Activated CD4-positive, alpha-beta T cell treated with anti-CD3 and anti-CD28 coated beads, Interleukin-2, amount 50 U/mL, for 4 hours (primary cell): ENCODE results near the gene ACTN2.
"Not testable (repeated sequence)": the region's sequence is repeated elsewhere in the genome, so short reads cannot be mapped to it uniquely, and the experiment has no call there.

Experiments
- DNase-seq, 2 experiments: peaks; one replicate each; pipeline ENCODE4 v3.0.0-alpha.2; 2020

The ACTN2 gene

DNA sequence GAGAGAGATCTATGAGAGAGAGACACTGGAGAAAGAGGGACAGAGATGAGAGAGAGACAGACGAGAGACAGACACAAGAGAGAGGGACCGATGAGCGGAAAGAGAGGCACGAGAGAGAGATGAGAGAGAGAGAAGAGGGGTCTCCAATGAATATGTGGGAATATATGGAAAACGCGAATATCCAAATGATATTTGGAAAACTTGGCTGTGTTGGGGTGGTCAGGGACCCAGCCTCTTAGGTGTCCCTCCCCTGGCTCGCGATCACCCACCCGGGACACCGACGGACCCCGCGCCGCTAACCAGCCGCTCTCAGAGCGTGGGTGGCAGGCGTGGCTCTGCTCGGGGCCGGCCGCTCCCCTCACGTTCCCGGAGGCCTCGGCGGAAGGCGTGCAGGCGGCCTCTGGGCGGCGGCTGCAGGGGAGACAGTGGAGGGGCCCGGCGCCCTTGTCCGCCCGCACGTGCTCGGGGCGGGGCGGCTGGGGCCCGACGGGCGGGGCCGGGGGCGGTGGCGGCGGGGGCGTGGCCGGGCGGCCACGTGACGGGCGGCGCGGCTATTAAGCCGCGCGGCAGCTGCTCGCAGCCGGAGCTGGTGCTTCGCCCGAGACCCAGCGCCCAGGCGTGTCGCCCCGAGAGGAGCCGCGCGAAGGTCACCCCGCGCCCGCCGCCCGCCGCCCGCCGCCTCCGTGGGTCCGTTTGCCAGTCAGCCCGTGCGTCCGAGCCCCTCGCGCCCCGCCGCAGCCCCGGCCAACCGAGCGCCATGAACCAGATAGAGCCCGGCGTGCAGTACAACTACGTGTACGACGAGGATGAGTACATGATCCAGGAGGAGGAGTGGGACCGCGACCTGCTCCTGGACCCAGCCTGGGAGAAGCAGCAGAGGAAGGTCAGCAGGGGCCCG, at the start of gene ACTN2:
ACTN2 (plus strand) TSS at position 583 of the 898 bp plus-strand sequence; CDS start at position 758, 175 bp downstream.
- DNase-seq, result peak; percentile 17 to 26

DNA sequence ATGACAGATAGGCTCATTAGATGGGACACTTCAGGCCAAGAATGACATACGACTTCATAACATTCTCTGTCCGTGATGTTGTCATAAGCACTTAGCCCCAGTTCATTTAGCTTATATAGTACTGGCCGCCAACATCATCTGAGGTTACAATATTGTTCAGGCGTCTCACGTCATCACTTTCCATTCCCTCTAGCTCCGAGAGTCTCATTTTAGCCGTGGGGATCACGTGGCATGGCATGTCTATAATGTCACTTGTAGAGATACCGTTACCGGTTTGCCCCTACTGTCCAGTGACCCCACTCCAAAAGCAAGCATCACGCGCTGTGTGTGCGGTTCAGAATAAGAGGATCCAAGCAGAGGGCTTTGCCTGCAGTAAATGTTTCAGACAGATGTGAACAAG, 47.4 kb upstream of the ACTN2 start:
- no peak for DNase-seq

DNA sequence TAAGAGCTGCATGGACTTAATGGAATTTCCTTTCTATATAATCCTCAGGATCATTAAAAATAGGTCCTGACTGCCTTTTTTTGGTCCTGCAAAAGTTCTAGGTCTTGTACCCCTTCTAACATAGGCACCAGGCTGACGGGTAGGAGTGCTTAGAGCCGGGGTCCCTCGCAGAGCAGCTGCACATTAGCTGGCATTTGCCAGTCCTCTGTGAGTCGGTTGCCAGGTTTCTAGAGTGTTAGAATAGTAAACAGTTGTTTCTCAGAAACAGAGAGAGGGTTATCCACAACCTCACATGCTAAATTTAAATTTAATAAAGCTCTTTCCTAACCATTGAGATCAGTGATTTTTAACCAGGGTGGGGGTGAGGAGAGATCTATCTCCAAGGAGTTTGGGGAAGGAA, 46.6 kb upstream of the ACTN2 start:
- no peak for DNase-seq

DNA sequence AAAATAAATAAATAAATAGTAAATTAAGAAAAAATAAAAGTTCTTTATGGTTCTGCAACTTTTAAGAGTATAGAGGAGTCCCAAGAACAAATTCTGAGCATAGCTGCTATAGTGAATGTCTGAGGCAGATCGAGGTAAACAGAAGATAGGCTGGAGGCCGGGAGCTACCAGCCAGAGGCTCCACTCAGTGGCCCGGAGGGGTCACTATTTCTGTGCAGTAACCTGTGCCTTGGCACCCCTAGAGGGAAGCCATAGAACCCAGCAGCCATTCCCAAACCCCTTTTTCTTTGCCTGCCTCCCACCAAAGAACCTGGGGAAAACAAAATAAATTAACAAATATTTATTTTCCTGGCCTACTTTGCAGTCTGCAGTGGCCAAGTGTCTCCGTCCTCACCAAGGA, 43.5 kb upstream of the ACTN2 start:
- DNase-seq, result no peak

DNA sequence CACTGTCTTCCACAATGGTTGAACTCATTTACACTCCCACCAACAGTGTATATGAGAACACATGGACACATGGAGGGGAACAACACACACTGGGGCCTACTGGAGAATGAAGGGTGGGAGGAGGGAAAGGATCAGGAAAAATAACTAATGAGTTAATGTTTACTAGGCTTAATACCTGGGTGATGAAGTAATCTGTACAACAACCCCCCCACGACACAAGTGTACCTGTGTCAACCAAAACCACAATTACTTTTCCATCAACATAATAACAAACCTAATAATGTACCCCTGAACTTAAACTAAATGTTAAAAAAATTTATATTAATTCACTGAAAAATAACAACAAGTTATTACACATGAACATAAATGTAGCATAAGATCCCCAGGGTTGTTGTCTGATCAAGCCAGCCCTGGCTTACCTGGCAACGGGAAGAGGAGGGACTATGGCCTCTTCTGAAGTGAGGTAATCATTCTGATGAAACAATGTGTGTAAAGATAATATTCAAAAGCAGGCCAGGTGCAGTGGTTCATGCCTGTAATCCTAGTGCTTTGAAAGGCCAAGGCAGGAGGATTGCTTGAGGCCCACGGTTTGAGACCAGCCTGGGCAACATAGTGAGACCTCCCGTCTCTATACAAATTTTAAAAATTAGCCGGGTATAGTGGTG, 41.2 kb upstream of the ACTN2 start:
- no peak for DNase-seq

DNA sequence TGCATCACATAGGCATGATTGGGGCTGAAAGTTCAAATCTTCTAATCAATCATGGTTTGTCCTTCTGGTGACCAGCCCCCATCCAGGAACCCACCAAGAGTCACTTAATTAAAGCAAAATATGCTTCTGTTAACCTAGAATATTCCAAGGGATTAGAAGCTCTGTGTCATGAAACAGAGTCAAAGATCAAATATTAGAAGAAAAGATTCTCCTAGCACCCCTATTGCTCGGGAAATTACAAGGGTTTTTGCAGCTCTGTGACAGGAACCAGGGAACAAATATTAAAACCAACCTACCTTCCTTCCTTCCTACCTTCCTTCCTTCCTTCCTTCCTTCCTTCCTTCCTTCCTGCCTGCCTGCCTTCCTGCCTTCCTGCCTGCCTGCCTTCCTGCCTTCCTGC, 31.8 kb upstream of the ACTN2 start:
- no peak for DNase-seq

DNA sequence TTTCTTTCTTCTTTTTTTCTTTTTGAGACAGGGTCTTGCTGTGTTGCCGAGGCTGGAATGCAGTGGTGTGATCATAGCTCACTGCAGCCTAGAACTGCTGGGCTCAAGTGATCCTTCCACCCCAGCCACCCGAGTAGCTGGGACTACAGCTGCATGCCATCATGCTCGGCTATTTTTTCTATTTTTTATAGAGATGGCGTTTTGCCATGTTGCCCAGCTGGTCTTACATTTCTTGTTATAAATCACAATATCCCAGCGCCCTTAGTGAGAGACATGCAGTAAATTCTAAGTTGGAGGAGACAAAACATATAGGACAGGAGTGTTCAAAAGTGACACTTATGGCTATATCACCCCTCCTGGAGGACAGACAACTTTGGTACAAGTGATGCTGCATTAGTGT, 31.3 kb upstream of the ACTN2 start:
- DNase-seq, result no peak

DNA sequence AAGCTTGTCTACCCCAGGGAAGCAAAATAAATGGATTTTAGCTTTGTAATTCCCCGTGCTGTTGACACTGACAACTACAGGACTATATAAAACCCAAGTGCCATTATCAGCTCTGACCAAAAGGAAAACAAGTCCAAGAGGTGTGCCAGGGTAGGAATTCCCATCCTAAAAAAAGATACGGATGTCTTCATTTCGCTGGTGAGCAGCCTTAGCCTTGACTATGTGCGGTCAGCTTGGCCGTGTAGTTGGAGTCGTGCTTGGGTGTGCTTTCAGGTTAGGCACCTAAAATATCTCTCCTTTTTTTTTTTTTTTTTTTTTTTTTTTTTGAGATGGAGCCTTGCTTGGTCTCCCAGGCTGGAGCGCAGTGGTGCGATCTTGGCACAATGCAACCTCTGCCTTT, 28.9 kb upstream of the ACTN2 start:
- DNase-seq, result no peak

DNA sequence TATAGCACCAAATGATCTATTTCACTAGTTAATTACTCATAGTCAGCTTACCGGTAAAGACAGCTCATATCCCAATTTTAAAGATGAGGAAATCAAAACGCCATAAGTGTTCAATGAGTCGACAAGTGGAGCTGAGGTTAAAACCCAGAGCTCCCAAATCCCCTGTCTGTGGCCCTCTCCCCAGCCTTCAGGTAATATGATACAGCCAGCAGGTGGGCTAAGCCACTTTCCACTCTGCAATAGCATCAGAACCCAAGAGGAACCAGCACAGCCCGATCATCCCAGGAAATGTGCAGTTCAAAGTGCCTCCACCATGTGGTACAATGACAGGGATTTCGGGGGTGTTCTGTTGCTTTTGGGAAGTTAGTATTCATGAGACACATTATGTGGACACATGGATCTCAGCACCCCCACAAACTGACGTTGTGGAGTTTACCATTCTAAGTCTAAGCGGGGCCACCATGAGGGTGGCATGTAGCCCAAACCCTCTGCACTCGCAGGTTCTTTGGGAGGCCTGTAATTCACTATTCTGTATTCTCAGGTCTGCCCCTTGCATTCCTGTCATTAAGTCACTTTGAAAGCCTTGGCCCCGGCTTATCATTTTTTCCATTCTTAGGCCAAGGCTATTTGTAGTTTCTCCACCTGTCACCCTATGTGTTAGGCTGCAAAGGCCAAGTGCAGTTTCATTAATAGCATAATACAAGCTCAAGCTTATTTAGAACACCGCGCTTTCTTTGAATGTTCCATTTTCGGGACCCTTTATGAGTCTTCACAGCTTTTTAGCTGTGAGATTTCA, 26.3 kb upstream of the ACTN2 start:
- no peak for DNase-seq

DNA sequence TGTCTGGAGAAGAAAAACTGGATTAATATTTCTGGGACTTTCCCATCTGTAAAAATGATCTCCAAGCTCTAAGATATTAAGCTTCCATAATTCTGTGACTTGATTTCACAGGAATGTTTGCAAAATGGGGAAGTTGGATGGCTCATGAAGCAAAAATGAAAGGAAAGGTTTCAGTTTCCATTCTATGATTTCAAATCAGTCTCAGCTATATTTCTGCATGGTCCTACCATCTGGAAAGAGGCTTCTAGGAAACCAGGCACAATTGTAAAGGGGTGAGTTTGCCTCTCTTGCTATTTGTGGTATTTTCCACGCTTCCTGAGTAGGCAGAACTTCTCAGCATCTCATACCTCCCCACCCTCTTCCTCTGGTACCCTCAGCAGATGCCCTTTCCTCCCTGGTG, 22.4 kb upstream of the ACTN2 start:
- DNase-seq, result no peak

DNA sequence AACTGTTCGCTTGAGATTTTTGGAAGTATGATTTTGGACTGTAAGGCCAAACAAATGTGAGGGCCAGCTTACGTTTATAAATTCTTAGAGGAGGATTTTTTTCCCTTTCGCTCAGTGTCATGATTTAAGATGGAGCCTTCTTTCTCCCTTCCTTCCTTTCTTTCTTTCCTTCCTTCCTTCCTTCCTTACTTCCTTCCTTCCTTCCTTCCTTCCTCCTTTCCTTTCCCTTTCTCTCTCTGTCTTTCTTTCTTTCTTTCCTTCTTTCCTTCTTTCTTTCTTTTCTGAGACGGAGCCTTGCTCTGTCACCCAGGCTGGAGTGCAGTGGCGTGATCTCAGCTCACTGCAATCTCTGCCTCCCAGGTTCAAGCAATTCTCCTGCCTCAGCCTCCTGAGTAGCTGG, 17.4 kb upstream of the ACTN2 start:
- not testable (repeated sequence) for DNase-seq

DNA sequence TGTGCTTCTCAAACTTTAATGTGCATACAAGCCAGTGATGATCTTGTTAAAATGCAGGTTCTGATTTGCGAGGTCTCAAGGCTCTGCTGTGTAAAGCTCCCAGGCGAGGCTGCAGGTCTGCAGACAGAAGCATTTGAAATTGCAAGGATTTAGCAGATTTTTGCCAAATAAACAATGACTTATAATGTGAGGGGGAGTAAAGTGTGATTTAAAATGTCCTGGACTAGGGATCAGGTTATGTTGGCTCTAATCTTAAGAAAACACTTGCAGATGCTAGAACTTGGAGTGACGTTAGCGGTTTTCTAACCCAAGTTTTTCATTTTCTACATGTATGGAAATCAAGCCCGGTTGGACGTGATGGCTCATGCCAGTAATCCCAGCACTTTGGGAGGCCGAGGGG, 16.2 kb upstream of the ACTN2 start:
- DNase-seq, result no peak

DNA sequence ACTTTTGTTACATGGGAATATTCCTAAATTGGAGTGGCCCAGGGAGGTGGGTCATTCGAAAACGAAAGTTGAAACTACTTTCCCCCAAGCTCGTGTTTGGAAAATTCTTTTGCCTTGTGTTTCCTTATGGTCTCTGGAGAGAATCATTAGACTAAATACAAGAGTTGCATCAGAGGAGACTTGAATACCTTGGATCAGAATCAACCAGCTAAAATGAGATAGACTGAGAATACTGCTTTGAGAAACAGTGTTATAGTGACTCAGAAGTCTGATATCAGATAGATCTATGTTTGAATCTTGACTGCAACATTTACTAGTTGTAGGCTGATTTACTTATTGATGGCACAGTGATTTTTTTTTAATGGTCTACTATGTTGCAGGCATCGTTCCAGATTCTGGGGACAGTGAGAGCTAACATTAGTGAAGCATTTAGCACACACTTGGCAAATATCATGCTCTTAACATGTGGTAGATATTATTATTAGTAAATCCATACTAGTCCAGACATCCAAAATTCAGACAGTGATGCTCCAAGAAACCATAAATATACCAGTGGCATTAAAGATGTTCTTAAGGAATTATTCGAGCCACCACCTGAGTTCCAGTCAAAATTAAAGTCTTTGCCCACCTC, 12.9 kb upstream of the ACTN2 start:
- DNase-seq, result no peak

DNA sequence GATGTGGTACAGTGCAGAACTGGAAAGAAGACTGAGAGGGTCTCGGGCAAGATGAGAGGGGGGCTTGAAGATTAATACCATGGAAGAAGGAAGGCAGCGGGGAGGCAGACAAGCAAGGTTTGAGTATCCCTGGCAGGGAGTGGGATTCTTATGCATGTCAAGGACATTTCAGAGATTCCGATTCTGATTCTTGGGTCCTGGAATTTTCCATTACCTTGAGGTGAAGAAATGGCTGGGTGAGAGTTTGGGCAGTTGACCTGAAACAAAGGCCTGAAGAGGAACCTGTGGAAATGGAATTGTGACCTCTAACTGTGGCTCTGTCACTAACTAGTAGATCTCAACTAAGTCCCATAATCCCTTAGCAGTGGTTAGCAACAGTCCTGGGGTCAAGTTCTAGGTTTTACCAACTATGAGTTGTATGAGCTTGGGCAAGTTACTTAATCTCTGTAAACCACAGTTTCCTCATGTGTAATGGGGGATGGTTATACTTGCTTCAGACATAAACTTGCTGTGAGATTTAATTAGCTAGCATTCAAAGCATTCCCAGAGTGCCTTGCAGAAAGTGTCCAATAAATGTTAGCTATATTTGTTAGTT, 8.6 kb upstream of the ACTN2 start:
- no peak for DNase-seq

DNA sequence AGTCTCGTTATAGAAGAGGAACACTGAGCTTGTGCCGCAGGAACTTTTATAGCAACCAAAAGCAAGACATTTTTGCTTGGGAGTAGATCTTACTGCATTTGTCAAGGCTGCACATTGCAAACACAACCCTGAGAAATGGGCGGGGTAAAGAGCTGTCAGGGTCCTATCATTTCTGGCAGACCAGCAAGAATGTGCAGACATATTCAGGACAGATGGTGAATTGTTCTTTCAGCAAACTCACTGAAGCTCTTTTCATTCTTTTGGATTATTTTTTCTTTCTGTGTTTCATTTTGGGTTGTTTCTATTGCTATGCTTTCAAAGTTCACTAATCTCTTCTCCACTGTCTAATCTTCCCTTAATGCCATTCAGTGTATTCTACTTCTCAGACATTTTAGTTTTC, 5.1 kb upstream of the ACTN2 start:
- no peak for DNase-seq

DNA sequence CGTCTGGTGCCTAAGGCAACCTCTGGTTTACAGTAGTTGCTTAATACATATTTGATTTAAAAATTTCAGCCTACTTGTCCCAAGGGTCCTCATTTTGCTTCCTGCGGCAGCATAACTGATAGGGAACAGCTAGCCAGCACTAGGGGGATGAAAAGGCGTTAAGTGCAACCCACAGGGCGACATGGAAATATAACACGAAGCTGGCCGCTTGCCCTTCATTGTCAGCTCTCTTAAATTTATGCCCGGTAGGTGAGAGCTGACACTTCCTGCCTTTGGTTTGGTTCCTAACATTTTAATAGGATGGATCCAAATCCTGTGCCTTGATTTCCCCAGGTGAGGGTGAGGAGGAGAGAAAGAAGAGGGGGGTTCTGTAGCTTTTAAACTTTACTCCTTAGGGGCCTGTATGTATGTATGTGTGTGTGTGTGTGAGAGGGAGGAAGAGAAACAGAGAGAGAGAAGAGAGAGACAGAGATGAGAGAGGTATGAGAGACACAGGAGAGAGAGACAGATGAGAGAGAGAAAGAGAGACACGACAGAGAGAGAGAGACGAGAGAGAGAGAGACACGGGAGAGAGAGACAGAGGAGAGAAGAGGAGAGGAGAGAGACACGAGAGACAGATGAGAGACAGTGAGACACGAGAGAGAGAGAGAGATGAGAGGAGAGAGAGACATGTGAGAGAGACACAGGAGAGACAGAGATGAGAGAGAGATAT, 938 bp upstream of the ACTN2 start:
- no peak for DNase-seq

DNA sequence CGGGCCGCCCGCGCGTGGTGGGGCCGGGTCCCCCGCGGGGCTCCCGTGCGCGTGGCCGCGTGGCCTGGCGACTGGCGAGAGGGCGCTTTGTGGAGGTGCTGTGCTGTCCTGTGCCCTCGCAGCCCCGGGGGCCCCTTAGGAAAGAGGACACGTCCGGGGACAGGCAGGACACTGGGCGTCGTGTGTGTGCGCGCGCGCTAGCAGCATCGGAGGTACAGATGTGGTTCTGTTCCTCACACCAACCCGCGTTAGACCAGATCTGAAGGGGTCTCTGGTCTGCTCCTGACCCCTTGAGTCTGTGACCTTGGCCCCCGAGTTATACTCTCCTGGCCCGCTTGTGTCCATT, 489 bp downstream of the ACTN2 start:
- no peak for DNase-seq

DNA sequence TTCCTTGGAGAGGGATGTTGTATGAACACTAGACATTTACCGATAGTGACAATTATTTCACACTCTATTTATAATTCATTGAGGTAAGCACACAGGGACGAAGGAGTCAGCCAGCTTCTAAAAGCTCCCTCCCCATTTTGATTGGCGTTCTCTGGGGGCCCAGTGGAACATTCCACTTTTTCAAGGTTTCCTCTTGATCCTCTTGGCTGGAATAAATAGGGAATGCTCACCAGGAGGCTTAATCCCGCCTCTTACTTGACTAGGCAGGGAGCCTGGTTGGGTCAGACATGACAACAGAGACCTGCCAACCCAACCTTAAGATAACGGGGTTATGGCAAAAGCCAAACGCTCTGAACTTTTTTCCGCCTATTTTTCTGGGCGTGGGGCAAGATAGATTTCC, 974 bp downstream of the ACTN2 start:
- DNase-seq, result no peak

DNA sequence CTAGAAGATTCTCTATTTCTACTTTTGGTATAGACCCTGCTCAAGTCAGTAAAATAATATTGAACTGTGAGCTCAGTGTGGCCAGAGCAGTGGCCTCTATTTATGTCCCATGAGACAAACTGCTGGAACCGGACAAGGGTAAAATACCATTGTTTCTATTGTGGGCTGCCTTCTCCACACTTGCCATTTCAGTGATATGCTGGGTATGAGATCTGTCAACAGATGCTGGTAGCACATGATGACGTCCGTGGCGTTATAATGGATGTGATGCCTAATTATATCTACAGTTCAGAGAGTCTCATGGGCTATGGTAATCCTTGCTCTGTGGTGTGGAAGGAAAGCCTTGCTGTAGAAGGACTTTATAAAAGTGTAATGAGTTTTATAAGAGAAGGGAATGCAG, 2.4 kb downstream of the ACTN2 start:
- no peak for DNase-seq

DNA sequence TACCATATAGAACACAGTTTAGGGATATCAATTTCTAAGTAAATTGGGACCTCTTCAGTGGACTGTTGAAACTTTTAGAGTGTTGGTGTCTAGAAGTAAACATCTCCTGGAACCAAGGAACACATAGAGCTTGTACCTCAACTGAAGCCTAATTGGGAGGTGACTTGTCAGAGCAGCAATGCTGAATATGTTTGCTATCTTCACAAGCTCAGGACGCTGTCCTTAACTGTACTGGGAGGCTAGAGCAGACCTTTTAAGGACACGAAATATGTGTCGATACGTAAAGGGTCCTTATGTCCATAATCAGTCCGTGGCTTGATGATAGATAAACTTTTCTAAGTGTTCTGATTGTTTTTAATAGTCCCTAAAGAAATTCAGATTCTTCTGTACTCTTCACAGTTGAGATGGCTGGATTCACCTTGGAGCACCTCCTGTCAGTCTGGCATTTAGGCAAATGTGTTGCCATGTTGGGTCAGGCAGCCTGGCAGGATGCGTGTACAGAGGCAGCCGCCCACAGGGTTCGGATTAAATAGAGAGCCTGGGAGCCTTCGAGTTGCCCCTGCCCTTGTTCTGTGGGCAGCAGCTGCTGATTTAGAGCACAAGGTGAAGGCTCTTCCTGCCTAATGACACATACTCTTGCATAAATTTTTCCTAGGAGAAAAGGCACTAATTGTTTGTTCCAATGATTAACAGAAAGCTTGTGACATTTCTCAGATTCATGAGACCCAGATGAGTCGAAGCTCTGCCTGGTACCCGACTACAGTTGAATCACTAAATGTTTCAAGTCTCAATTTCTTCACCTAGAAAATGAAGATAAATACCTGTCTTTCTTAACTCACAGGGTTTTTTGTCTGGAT, 3.6 kb downstream of the ACTN2 start:
- DNase-seq, result no peak

DNA sequence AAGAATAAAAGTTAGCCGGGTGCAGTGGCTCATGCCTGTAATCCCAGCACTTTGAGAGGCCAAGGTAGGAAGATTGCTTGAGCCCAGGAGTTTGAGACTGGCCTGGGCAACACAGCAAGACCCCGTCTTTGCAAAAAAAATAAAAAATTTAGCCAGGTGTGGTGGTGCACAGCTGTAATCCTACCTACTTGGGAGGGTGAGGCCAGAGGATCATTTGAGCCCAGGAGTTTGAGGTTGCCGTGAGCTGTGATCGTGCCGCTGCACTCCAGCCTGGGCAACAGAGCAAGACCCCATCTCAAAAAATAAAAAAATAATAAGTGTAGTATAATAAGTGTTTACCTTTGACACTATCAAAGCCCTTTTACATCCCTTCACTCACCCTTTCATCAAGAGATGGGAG, 5.0 kb downstream of the ACTN2 start:
- no peak for DNase-seq
